GM23338 (cell line): Measurements from ENCODE around the gene CCDC92B.

Experiments
- CTCF ChIP-seq, 2 experiments: fragments of 200-600 bp in 1 of 2; sonication (generic) in 1 of 2; conservative IDR thresholded peaks; 2 replicates each; pipeline versions ENCODE4 v1.5.1 to v1.6.1; 2016 to 2017; ENCODE audit warnings: antibody characterized with exemption in 2 of 2, low read depth in 2 of 2, mild to moderate bottlenecking in 2 of 2, moderate library complexity in 1 of 2
- JUNB ChIP-seq: IDR thresholded peaks from one replicate; pipeline ENCODE4 v1.6.1; 2016; ENCODE audit warnings: antibody characterized with exemption; ENCODE audit not compliant: unreplicated experiment
- POLR2AphosphoS5 ChIP-seq: IDR thresholded peaks from 2 replicates; pipeline ENCODE4 v1.6.1; 2016; ENCODE audit warnings: antibody characterized with exemption, low read depth

- TF ChIP-seq CTCF (conservative IDR thresholded peaks at IDR 0.05; ENCODE audit: low read depth in 2 of 2): peak in 1 of 2 experiments; percentile 37; a peak in 2 of 4 replicates
- no peak for TF ChIP-seq JUNB
- peak; percentile 68 for TF ChIP-seq POLR2AphosphoS5
Observed at GRCh38 chr17:2691965-2692780, 57.3 kb downstream of the CCDC92B start.
